Loucy (cell line): Measurements from ENCODE around the gene HTRA3.

Experiments
- H2AFZ ChIP-seq: fragments of 200-600 bp; sonication (generic); 2 replicates; pipeline ENCODE4 v1.6.0; 2016; ENCODE audit warnings: antibody characterized with exemption, mild to moderate bottlenecking, low read length, moderate library complexity
- H3F3A ChIP-seq: fragments of 200-600 bp; 2 replicates; pipeline ENCODE4 v1.6.0; 2016; ENCODE audit warnings: antibody characterized with exemption, low read depth, mild to moderate bottlenecking
- H3K27me3 ChIP-seq: fragments of 200-600 bp; sonication (generic); 2 replicates; pipeline ENCODE4 v1.6.1; 2014; ENCODE audit warnings: low read length, mild to moderate bottlenecking; ENCODE audit not compliant: insufficient read depth, poor library complexity, severe bottlenecking
- H3K36me3 ChIP-seq: fragments of 200-600 bp; sonication (generic); 2 replicates; pipeline ENCODE4 v1.6.1; 2016; ENCODE audit warnings: low read length; ENCODE audit not compliant: insufficient read depth
- H3K4me1 ChIP-seq: fragments of 200-600 bp; sonication (generic); 2 replicates; pipeline ENCODE4 v1.5.1; 2014; ENCODE audit warnings: low read length, mild to moderate bottlenecking; ENCODE audit not compliant: insufficient read depth, poor library complexity, severe bottlenecking
- H3K4me2 ChIP-seq: fragments of 200-600 bp; sonication (generic); 2 replicates; pipeline ENCODE4 v1.6.0; 2014; ENCODE audit warnings: antibody characterized with exemption, low read length, low read depth, mild to moderate bottlenecking; ENCODE audit not compliant: poor library complexity, severe bottlenecking
- H3K4me3 ChIP-seq: fragments of 200-600 bp; sonication (generic); 2 replicates; pipeline ENCODE4 v1.5.1; 2014; ENCODE audit warnings: low read length, mild to moderate bottlenecking, mixed read lengths; ENCODE audit not compliant: poor library complexity, severe bottlenecking
- H3K79me2 ChIP-seq: fragments of 200-600 bp; sonication (generic); 2 replicates; pipeline ENCODE4 v1.6.1; 2014; ENCODE audit warnings: low read length; ENCODE audit not compliant: insufficient read depth
- H3K9ac ChIP-seq: fragments of 200-600 bp; sonication (generic); 2 replicates; pipeline ENCODE4 v1.6.0; 2014; ENCODE audit warnings: mild to moderate bottlenecking, low read depth, low read length, moderate library complexity; ENCODE audit not compliant: poor library complexity, severe bottlenecking
- H3K9me2 ChIP-seq: fragments of 200-600 bp; sonication (generic); replicated peaks from 2 replicates; pipeline ENCODE4 v1.6.1; 2016; ENCODE audit warnings: low read depth, low read length, mixed read lengths
- H3K9me3 ChIP-seq: fragments of 200-600 bp; sonication (generic); 2 replicates; pipeline ENCODE4 v1.6.1; 2014; ENCODE audit warnings: mild to moderate bottlenecking, antibody characterized with exemption, low read length, low read depth; ENCODE audit not compliant: insufficient read depth
- H4K20me1 ChIP-seq: fragments of 200-600 bp; sonication (generic); 2 replicates; pipeline ENCODE4 v1.6.0; 2014; ENCODE audit warnings: antibody characterized with exemption, low read length, mild to moderate bottlenecking; ENCODE audit not compliant: insufficient read depth, poor library complexity, severe bottlenecking
- CTCF ChIP-seq: fragments of 200-600 bp; sonication (generic); conservative IDR thresholded peaks from 2 replicates; pipeline ENCODE4 v1.5.1; 2014; ENCODE audit warnings: mild to moderate bottlenecking, antibody characterized with exemption, low read length
- EZH2phosphoT487 ChIP-seq: fragments of 200-600 bp; IDR thresholded peaks from 2 replicates; pipeline ENCODE4 v1.6.1; 2018; ENCODE audit warnings: antibody characterized with exemption, mild to moderate bottlenecking, moderate library complexity, borderline replicate concordance

The HTRA3 gene

GRCh38 chr4:8352368-8353157 is 83.0 kb downstream of the HTRA3 start:
- Histone ChIP-seq H3K4me1 (no peaks in the 10 kb centered on the region), H3K36me3 (no peaks in the 10 kb centered on the region), H2AFZ (no peak overlapping the region), H3K9me2 (no peaks in the 10 kb centered on the region), H3F3A (no peaks in the 10 kb centered on the region), H3K4me3 (no peak overlapping the region), H3K9me3 (no peaks in the 10 kb centered on the region), H3K27me3 (no peaks in the 10 kb centered on the region), H3K9ac (no peak overlapping the region), H4K20me1 (no peaks in the 10 kb centered on the region), H3K79me2 (no peaks in the 10 kb centered on the region), H3K4me2 (no peak overlapping the region)
- TF ChIP-seq CTCF, result no peak
- no peak for TF ChIP-seq EZH2phosphoT487

- no peak for TF ChIP-seq CTCF
- no peak for TF ChIP-seq EZH2phosphoT487
- H3K9me3 ChIP-seq, result no peaks in the 10 kb centered on the region
- no peak overlapping the region for H3K4me3 ChIP-seq
- no peaks in the 10 kb centered on the region for H3K9me2 ChIP-seq
- H3K36me3 ChIP-seq, result no peaks in the 10 kb centered on the region
- H3K4me1 ChIP-seq, result no peaks in the 10 kb centered on the region
- no peaks in the 10 kb centered on the region for H3K79me2 ChIP-seq
- H3K9ac ChIP-seq, result no peak overlapping the region
- H3K4me2 ChIP-seq, result no peak overlapping the region
- no peak overlapping the region for H2AFZ ChIP-seq
- no peaks in the 10 kb centered on the region for H4K20me1 ChIP-seq
- no peaks in the 10 kb centered on the region for H3K27me3 ChIP-seq
- no peaks in the 10 kb centered on the region for H3F3A ChIP-seq
These were observed 83.7 kb downstream of the HTRA3 start for GRCh38 chr4:8353158-8353669.

GRCh38 chr4:8353912-8354453 is 84.4 kb downstream of the HTRA3 start:
- Histone ChIP-seq H3K9me2 (no peaks in the 10 kb centered on the region), H3K36me3 (no peaks in the 10 kb centered on the region), H3F3A (no peaks in the 10 kb centered on the region), H4K20me1 (no peaks in the 10 kb centered on the region), H3K9me3 (no peaks in the 10 kb centered on the region), H3K4me3 (no peak overlapping the region), H3K27me3 (no peaks in the 10 kb centered on the region), H2AFZ (no peak overlapping the region), H3K79me2 (no peaks in the 10 kb centered on the region), H3K4me2 (no peak overlapping the region), H3K4me1 (no peaks in the 10 kb centered on the region), H3K9ac (no peak overlapping the region)
- TF ChIP-seq CTCF (no peak), EZH2phosphoT487 (no peak)
